ENCODE results near the gene LPP.

- TF ChIP-seq CTCF (IDR thresholded peaks at IDR 0.05) = no peak
- TF ChIP-seq EZH2 (IDR thresholded peaks at IDR 0.05; ENCODE audit: borderline replicate concordance, insufficient read depth, low read depth, low read length, poor library complexity, severe bottlenecking) = no peak
Observed at GRCh38 chr3:188339410-188340295, 185.7 kb downstream of the LPP start.
